ENCODE results near the gene KCNH3. TPM values are rescaled to one million over a fixed set of nuclear protein-coding genes. Genes with fewer than 3 reads are reported as not detected.

The KCNH3 gene
- total RNA-seq, 1 donor from 2014 or later = 2.3 TPM

DNA sequence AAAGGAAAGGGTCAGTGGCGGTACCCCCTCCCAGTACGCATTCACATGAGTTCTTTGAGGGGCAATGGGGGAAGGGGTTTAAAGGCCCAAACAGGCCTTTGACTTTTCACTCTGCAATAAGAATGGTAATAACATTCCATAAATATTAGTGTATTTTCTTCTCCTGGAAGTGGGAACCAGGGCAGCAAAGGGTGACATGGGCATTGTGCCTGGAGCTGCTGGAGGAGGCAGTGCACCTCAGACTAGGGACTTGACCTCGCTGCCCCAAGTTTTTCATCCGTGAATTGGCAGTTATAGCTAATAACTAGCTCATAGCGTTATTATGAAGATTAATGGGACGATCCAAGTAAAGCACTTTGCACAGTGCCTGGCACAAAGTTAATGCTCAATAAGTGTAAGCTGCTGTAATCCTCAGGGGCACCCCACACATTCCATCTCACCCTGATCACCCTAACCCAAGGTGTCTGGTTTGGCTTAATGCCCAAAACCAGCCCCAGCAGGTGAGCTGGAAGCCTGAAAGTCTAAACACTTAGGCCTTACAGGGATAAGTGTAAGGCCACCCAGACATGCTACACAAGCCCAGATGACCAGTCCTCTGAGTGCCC is 2.8 kb upstream of the KCNH3 start:
- Histone ChIP-seq H3K36me3 (no peaks in the 10 kb centered on the region), H3K4me3 (no peak overlapping the region), H3K9me3 (no peaks in the 10 kb centered on the region), H3K27ac (no peak overlapping the region), H3K4me1 (peaks cover 16% of the 10 kb centered on the region), H3K27me3 (ENCODE audit: low read depth) (peaks cover 48% of the 10 kb centered on the region)
- TF ChIP-seq, protein P1, sequence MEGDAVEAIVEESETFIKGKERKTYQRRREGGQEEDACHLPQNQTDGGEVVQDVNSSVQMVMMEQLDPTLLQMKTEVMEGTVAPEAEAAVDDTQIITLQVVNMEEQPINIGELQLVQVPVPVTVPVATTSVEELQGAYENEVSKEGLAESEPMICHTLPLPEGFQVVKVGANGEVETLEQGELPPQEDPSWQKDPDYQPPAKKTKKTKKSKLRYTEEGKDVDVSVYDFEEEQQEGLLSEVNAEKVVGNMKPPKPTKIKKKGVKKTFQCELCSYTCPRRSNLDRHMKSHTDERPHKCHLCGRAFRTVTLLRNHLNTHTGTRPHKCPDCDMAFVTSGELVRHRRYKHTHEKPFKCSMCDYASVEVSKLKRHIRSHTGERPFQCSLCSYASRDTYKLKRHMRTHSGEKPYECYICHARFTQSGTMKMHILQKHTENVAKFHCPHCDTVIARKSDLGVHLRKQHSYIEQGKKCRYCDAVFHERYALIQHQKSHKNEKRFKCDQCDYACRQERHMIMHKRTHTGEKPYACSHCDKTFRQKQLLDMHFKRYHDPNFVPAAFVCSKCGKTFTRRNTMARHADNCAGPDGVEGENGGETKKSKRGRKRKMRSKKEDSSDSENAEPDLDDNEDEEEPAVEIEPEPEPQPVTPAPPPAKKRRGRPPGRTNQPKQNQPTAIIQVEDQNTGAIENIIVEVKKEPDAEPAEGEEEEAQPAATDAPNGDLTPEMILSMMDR (IDR thresholded peaks at IDR 0.05) = no peak
- no peak for ATAC-seq
- intact Hi-C loops (cut with DNase I) = no loop called here
- no peak for DNase-seq

DNA sequence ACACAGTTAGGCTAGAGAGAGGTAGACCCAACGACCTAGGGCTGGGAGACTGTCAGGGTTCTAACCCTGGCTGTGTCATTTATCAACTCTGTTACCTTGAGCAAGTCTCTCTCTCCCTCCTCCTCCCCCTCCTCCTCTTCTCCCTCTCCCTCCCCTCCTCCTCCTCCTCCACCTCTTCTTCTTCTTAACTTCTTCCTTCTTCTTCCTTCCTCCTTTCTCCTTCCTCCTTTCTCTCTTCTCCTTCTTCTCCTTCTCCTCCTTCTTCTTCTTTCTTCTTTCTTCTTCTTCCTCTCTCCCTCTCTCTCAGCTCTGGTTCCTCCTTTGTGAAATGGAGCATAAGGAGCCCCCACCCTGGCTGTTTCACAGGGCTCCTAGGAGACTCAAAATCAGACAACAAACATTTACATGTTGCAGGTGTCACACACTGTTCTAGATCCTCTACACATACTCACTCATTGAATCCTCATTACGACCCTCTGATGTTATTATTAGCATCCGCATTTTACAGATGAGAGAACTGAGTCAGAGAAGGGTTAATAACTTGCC is 2.2 kb upstream of the KCNH3 start:
- Histone ChIP-seq H3K36me3 (no peaks in the 10 kb centered on the region), H3K4me1 (peaks cover 16% of the 10 kb centered on the region), H3K27me3 (ENCODE audit: low read depth) (peaks cover 48% of the 10 kb centered on the region), H3K4me3 (no peak overlapping the region), H3K9me3 (no peaks in the 10 kb centered on the region), H3K27ac (no peak overlapping the region)
- ATAC-seq (no peak), DNase-seq (no peak)
- TF ChIP-seq, protein P1 (IDR thresholded peaks at IDR 0.05) = no peak
- intact Hi-C loops (cut with DNase I) = no loop called here

DNA sequence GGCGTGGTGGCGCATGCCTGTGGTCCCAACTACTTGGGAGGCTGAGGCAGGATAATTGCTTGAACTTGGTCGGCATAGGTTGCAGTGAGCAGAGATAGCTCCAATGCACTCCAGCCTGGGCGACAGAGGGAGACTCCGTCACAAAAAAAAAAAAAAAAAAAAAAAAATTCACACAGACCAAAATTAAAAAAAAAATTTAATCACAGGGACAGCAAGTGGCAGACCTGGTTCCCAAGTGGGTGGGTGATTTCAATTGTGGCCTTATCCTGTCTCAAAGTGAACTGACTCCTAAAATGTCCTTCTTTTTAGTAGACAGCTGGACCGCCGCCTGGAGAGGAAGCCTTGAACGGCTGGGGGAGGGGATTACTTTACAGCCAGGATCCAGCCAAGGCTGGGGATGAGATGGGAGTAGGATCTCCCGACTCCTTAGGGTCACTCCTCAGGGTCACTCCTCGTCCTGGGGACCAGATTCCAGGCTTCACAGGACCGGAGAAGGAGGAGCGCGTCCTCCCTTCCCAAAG is 1.5 kb upstream of the KCNH3 start:
- H3K4me3 ChIP-seq = peak overlapping the region; percentile 59
- TF ChIP-seq, protein P1 (IDR thresholded peaks at IDR 0.05) = no peak
- H3K36me3 ChIP-seq = no peaks in the 10 kb centered on the region
- peaks cover 48% of the 10 kb centered on the region for H3K27me3 ChIP-seq (ENCODE audit: low read depth)
- H3K4me1 ChIP-seq = peaks cover 16% of the 10 kb centered on the region
- intact Hi-C loops (cut with DNase I) = no loop called here
- no peak overlapping the region for H3K27ac ChIP-seq
- ATAC-seq (no peak), DNase-seq (no peak)
- no peaks in the 10 kb centered on the region for H3K9me3 ChIP-seq

DNA sequence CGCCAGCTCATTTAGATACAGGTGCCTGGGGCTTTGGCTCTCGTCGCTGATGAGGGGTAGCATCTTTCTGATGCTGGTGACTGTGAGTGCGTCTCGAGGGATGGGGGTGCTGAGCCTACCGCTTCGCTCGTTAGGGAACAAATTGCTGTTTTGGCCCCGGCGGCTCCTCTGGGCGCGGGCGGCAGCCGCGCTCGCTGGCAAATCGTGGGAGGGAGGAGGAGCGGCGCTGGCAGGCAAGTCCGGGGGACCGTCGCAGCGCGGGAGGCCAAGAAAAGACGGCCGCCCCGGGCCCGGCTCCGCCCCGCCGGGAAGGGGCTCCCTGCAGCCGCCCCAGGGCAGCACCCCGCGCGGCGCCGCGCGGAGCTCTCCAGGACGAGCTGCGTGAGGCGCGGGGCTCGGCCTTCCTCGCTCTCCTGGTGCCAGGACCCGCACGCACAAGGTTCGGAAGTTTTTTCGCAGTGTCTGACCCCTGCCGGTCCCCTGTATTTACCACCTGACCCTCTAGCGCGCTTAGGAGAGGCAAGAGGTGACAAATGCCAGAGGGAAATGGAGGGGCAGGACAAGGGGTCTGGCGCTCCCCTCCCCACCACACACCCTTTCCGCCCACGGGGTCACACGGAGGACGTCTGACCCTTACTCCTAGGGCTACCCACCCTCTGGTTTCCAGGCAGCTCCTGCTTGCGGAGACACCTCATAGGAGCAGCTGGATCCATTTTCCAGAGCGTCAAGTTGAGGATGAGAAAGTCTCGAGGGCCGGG is 899 bp upstream of the KCNH3 start:
- Histone ChIP-seq H3K36me3 (no peaks in the 10 kb centered on the region), H3K27me3 (ENCODE audit: low read depth) (peaks cover 48% of the 10 kb centered on the region), H3K27ac (no peak overlapping the region), H3K4me3 (peak overlapping the region; percentile 59), H3K9me3 (no peaks in the 10 kb centered on the region), H3K4me1 (peaks cover 16% of the 10 kb centered on the region)
- DNase-seq = no peak
- ATAC-seq = peak; percentile 35 to 44
- TF ChIP-seq, protein P1 (IDR thresholded peaks at IDR 0.05) = no peak
- intact Hi-C loops (cut with DNase I) = no loop called here

DNA sequence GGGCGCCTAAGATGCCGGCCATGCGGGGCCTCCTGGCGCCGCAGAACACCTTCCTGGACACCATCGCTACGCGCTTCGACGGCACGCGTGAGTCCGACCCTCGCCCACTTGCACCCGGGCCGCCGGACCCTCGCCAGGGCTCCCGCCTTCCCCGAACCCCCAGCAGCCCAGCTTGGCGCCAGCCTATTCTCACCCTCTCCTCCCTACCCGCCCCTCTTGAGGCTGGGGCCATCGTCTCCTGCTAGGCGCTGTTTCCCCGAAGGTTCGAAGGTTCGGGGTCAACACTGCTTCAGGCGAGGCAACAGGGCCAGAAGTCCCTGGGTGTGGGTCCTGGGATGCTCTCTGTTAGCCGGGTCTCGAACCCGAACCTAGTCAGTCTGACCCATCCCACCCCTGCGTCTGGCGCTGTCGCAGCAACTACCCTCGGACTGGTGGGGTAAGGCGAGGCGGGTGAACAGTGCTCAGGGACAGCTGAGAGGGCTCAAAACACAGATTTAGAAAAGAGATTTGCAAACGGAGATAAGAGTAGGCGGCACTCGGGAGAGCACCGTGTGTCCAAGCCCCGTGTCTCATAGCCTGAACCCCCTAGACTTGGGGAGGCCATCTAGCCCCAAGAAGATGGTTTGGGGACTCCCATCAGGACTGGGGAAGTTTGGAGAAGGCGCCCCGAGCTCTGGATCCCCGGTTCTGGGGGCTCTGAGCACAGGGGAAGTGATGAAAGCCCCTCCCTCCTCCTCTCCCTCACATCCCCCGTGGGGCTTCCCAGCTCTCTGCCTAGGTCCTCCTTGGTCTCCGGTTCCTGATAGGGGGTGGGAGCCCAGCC is 787 bp downstream of the KCNH3 start:
- no peak for ATAC-seq
- TF ChIP-seq, protein P1 (IDR thresholded peaks at IDR 0.05) = no peak
- intact Hi-C loops (cut with DNase I) = no loop called here
- H3K4me3 ChIP-seq = peak overlapping the region; percentile 59
- H3K27ac ChIP-seq = no peak overlapping the region
- H3K9me3 ChIP-seq = no peaks in the 10 kb centered on the region
- DNase-seq = no peak
- peaks cover 56% of the 10 kb centered on the region for H3K27me3 ChIP-seq (ENCODE audit: low read depth)
- H3K4me1 ChIP-seq = peaks cover 16% of the 10 kb centered on the region
- no peaks in the 10 kb centered on the region for H3K36me3 ChIP-seq
